ENCODE data around the gene C19orf85.
"Not testable (repeated sequence)": the region's sequence is repeated elsewhere in the genome, so short reads cannot be mapped to it uniquely, and the experiment has no call there.

C19orf85 gene

DNA sequence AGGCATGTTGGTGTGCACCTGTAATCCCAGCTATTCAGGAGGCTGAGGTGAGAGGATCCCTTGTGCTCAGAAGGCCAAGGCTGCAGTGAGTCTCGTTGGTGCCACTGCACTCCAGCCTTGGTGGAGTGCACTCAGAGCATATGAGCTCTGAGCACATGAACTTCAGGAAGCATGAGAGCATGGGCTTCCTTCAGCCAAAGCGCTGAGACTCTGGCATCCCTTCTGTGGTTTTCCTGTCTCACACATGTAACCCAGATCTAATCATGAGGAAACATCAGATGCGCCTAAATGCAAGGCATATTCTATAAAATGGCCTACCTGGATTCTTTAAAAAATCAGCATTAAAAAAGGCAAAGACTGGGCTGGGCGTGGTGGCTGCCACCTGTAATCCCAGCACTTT lies 43.3 kb downstream of the C19orf85 start:
- DNase-seq; intact Hi-C loops (cut with DNase I): not testable (repeated sequence)

DNA sequence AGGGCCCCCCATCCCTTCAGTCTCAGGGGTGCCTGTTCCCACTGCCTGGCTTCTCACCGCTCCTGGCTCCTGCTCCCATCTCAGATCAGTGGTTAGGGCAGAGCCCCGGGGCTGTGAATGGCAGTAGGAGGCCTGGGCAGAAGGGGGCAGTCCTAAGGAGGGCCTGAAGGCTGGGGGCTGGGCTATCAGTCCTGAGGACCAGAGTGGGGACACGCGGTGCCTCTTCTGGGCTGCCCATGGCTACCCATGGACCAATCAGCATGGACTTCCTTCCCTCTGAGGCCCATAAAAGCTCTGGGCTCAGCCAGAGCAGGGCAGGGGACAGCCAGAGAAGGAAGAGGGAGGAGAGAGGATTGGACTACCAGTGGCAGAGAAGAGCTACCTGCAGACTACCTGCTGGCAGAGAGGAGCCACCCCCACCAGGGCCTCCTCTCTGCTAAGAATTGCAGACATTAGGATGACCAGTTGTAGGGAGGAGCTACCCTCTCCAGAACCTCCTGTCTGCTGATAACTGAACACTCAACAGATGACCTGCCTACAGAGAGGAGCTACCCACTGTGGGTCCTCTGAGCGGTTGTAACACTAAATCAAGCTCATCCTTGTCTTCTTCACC lies 44.8 kb downstream of the C19orf85 start:
- intact Hi-C loops (cut with DNase I), result no loop called here
- DNase-seq, result peak in 4 of 10 donors; percentile 26 to 93 (median 38)

DNA sequence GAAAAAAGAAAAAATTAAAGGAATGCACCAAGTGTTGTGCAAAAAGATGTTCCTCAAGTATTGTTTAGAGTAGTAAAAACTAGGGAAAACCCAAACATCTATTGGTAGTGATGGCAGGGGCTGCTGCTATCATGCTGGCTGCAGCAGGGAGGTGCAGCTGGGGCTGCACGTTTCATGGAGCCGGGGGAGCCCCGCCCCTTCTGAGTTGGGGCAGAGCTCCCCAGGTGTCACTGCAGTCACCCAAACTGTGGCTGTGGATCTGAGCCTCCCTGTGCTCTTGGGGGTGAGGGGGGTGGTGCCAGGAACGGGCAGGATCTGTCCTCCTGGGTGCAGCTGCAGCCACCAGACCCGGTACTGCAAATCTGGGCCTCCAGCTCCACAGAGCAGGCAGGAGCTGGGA lies 45.4 kb downstream of the C19orf85 start:
- intact Hi-C loops (cut with DNase I), result no loop called here
- DNase-seq, result no peak

GRCh38 chr19:55418185-55418584 lies 46.4 kb downstream of the C19orf85 start:
- intact Hi-C loops (cut with DNase I), result loop anchor here (1.0 kb wide), 1 partner anchor 277 kb away; no protein-coding TSS in a partner anchor
- peak in 7 of 10 donors; percentile 44 to 92 (median 63) for DNase-seq

Measured in posterior cingulate gyrus (tissue), 11 donors.